Spleen (tissue), 11 donors: ENCODE data around the gene USP10. TPM values are rescaled to one million over a fixed set of nuclear protein-coding genes. Genes with fewer than 3 reads are reported as not detected.

Source experiments
- DNase-seq: peaks from one replicate; pipeline ENCODE4 v3.0.0-alpha.2; 2020
- H3K27ac ChIP-seq, 8 donors: fragments of 200-600 bp; sonication (generic) in 7 of 8; 1 replicate in 4 of 8; 2 replicates in 4 of 8; pipeline versions ENCODE4 v1.5.0 to v1.8.0; 2016 to 2021; ENCODE audit warnings: inconsistent platforms in 4 of 8, mild to moderate bottlenecking in 4 of 8, moderate library complexity in 1 of 8
- H3K27me3 ChIP-seq, 7 donors: fragments of 200-600 bp; sonication (generic) in 6 of 7; replicated peaks in 1 of 7; 1 replicate in 4 of 7; 2 replicates in 3 of 7; pipeline versions ENCODE4 v1.5.0 to v1.8.0; 2016 to 2021; ENCODE audit warnings: inconsistent platforms in 3 of 7, mild to moderate bottlenecking in 1 of 7
- H3K36me3 ChIP-seq, 6 donors: fragments of 200-600 bp; sonication (generic) in 5 of 6; 1 replicate in 4 of 6; 2 replicates in 2 of 6; pipeline versions ENCODE4 v1.5.0 to v1.8.0; 2016 to 2021; ENCODE audit warnings: inconsistent platforms in 2 of 6
- H3K4me1 ChIP-seq, 6 donors: fragments of 200-600 bp; sonication (generic) in 5 of 6; 1 replicate in 3 of 6; 2 replicates in 3 of 6; pipeline versions ENCODE4 v1.5.0 to v1.8.0; 2016 to 2021; ENCODE audit warnings: inconsistent platforms in 3 of 6
- H3K4me3 ChIP-seq, 8 donors: fragments of 200-600 bp; sonication (generic) in 7 of 8; 1 replicate in 4 of 8; 2 replicates in 4 of 8; pipeline versions ENCODE4 v1.5.0 to v1.8.0; 2016 to 2021; ENCODE audit warnings: inconsistent platforms in 4 of 8, mild to moderate bottlenecking in 4 of 8, moderate library complexity in 2 of 8
- H3K9me3 ChIP-seq, 8 donors: fragments of 200-600 bp; sonication (generic) in 7 of 8; 1 replicate in 4 of 8; 2 replicates in 4 of 8; pipeline versions ENCODE4 v1.5.0 to v1.8.0; 2016 to 2021; ENCODE audit warnings: inconsistent platforms in 4 of 8
- POLR2A ChIP-seq, 3 donors: fragments of 450-650 bp; IDR thresholded peaks; one replicate each; pipeline ENCODE4 v1.5.1; 2017; ENCODE audit warnings: antibody characterized with exemption in 3 of 3, mild to moderate bottlenecking in 1 of 3
- POLR2AphosphoS5 ChIP-seq, 3 donors: sonication (generic); formaldehyde crosslinking; IDR thresholded peaks; one replicate each; pipeline ENCODE4 v1.5.1; 2017; ENCODE audit warnings: antibody characterized with exemption in 3 of 3
- WGBS, 5 donors: extraction: QIAGEN DNeasy Blood & Tissue Kit in 3 of 5; methylation state at CpG; one replicate each; pipeline versions ENCODE4 v1.1.5 to v1.1.7; 2013 to 2018; 5-methylcytosine and 5-hydroxymethylcytosine counted together
- intact Hi-C: fragments of 100-400 bp; cut with DNase I; formaldehyde crosslinking; loops from one replicate; pipeline ENCODE4 v1.15.0; 2023; ENCODE audit warnings: low total_unique reads
- polyA plus RNA-seq, 3 donors: library from polyadenylated mRNA; stranded (reverse); fragments of 200-250 nt; gene quantifications; one replicate each; pipeline ENCODE4 v1.2.1, GENCODE V29; 2013
- total RNA-seq, 7 donors: library from RNA; depleted of rRNA in 3 of 7; stranded (reverse); fragments of >200 nt in 3 of 7; fragmentation: NEBNext Ultra II Directional in 4 of 7; extraction: Animal tissue kit (Norgen Biotek cat#: 25700) in 4 of 7; gene quantifications; one replicate each; pipeline versions ENCODE4 v1.1.0 to v1.2.1, GENCODE V29; 2016 to 2021
- TF ChIP-seq, protein P1 (sequence below), 11 experiments: fragments of 200-600 bp in 7 of 11; fragments of 450-650 bp in 4 of 11; sonication (generic) in 4 of 11; IDR thresholded peaks in 8 of 11; conservative IDR thresholded peaks in 3 of 11; 1 replicate in 7 of 11; 2 replicates in 4 of 11; pipeline versions ENCODE4 v1.4.0 to v1.8.0; 2016 to 2021; ENCODE audit warnings: antibody characterized with exemption in 11 of 11, inconsistent platforms in 4 of 11, mild to moderate bottlenecking in 1 of 11
- donor health status: healthy with polysubstance abuse.
- donor health status: DM: no; HTN: no; CAD: no; lungs with moderate emphysema.
- donor health status: DM: no; HTN: no; CAD: no.
- donor health status: Bipolar disorder and iron deficiency.
- donor health status: healthy.
- donor health status: DM: no; HTN: no; CAD: no.
- donor health status: DM: yes; HTN: yes; CAD: no.

Gene USP10
- total and polyA plus RNA-seq, 10 donors = 28.1 to 105 (median 79.5) TPM

DNA sequence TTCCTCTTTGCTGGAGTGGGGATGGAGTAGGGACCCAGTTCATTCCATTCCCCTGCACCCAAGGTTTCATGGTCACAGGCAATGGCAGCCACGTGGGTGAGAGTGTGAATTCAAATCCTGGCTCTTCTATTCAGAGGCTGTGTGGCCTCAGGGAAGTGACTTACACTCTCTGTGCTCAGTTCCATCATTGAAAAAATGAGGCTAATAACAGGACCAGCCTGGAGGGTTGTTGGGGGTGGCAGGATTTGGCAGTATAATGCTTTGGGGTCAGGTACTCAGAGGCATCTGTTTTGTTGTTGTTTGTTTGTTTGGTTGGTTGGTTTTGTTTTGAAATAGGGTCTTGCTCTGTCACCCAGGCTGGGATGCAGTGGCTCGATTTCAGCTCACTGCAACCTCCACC, 117.8 kb downstream of the USP10 start:
- TF ChIP-seq, protein P1, sequence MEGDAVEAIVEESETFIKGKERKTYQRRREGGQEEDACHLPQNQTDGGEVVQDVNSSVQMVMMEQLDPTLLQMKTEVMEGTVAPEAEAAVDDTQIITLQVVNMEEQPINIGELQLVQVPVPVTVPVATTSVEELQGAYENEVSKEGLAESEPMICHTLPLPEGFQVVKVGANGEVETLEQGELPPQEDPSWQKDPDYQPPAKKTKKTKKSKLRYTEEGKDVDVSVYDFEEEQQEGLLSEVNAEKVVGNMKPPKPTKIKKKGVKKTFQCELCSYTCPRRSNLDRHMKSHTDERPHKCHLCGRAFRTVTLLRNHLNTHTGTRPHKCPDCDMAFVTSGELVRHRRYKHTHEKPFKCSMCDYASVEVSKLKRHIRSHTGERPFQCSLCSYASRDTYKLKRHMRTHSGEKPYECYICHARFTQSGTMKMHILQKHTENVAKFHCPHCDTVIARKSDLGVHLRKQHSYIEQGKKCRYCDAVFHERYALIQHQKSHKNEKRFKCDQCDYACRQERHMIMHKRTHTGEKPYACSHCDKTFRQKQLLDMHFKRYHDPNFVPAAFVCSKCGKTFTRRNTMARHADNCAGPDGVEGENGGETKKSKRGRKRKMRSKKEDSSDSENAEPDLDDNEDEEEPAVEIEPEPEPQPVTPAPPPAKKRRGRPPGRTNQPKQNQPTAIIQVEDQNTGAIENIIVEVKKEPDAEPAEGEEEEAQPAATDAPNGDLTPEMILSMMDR (IDR thresholded peaks at IDR 0.05 in 8 of 11, conservative IDR thresholded peaks at IDR 0.05 in 3 of 11) = no peak
- TF ChIP-seq POLR2A (IDR thresholded peaks at IDR 0.05) (no peak), POLR2AphosphoS5 (IDR thresholded peaks at IDR 0.05) (no peak)
- H3K27ac ChIP-seq = no peak overlapping the region
- H3K4me3 ChIP-seq = no peak overlapping the region
- intact Hi-C loops = no loop called here
- DNase-seq = no peak
- no peaks in the 10 kb centered on the region for H3K9me3 ChIP-seq
- no peaks in the 10 kb centered on the region for H3K36me3 ChIP-seq
- 56 to 77% (median 71%) methylated on average over 2 of the region's 2 CpGs for WGBS, 5 donors
- H3K4me1 ChIP-seq = peaks cover 3 to 35% (median 17%) of the 10 kb centered on the region in 6 donors
- peaks cover 0 to 67% (median 9%) of the 10 kb centered on the region in 7 donors for H3K27me3 ChIP-seq

DNA sequence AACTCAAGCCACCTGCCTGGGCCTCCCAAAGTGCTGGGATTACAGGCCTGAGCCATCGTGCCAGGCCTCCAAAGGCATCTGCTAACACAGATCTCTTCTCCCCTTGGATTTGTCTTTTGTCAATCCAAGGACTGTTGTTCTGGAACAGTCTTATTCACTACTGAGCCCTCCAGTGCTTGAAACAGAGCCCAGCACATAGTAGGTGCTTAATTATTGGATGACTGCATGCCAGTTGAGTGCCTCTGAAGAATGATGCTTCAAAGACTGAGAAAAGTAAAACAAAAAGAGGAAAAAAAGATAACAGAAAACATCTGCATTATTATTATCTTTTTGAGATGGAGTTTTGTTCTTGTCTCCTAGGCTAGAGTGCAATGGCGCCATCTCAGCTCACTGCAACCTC, 118.3 kb downstream of the USP10 start:
- DNase-seq = no peak
- Histone ChIP-seq H3K4me3 (no peak overlapping the region), H3K9me3 (no peaks in the 10 kb centered on the region), H3K4me1 (peaks cover 3 to 40% (median 17%) of the 10 kb centered on the region in 6 donors), H3K36me3 (no peaks in the 10 kb centered on the region), H3K27ac (no peak overlapping the region), H3K27me3 (peaks cover 0 to 72% (median 9%) of the 10 kb centered on the region in 7 donors)
- intact Hi-C loops = no loop called here
- no peak for TF ChIP-seq POLR2A (IDR thresholded peaks at IDR 0.05)
- TF ChIP-seq, protein P1 (IDR thresholded peaks at IDR 0.05 in 8 of 11, conservative IDR thresholded peaks at IDR 0.05 in 3 of 11) = no peak
- 83 to 87% (median 86%) methylated on average over 2 of the region's 2 CpGs for WGBS, 5 donors

DNA sequence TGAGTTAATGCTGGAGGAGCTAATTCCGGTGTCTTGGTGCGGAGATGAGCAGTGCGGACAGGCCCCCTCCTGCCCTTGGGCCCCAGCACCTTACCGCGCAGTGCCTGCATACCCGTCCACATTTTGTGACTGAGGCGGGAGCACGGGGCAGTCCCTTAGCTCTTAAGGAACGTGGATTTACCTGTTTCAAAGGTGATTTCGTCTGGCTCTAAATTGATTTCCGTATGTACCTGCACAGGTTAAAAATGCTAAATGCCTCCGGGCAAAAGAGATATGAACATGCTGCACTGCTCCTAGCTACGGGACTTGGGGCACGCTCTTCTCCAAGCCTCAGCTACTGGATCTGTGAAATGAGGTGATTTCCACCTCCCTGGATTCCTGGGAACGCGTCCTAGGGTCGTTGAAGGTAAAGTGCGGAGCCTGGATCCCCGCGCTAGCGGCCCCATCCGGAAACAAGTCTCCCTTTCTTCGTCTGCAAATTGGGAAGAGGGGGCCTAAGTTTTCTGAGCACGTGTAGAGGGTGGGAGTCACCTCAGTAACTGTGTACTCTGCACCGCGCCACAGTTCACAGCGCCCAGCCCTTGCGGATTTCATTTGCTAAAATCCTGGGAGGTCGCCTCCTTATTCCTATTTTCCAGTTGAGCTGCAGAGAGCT, 119.3 kb downstream of the USP10 start:
- 55 to 61% (median 58%) methylated on average over 29 of the region's 29 CpGs for WGBS, 5 donors
- H3K4me3 ChIP-seq = peak overlapping the region in 7 of 8 donors; percentile 48 to 73 (median 56)
- H3K27me3 ChIP-seq = peaks cover 0 to 72% (median 9%) of the 10 kb centered on the region in 7 donors
- H3K9me3 ChIP-seq = no peaks in the 10 kb centered on the region
- TF ChIP-seq POLR2AphosphoS5 (IDR thresholded peaks at IDR 0.05) (no peak), POLR2A (IDR thresholded peaks at IDR 0.05) (no peak)
- TF ChIP-seq, protein P1 (IDR thresholded peaks at IDR 0.05 in 8 of 11, conservative IDR thresholded peaks at IDR 0.05 in 3 of 11) = no peak
- no peaks in the 10 kb centered on the region for H3K36me3 ChIP-seq
- H3K4me1 ChIP-seq = peaks cover 3 to 50% (median 22%) of the 10 kb centered on the region in 6 donors
- no peak for DNase-seq
- intact Hi-C loops = no loop called here
- H3K27ac ChIP-seq = peak overlapping the region in 2 of 8 donors; percentile 73 to 85

DNA sequence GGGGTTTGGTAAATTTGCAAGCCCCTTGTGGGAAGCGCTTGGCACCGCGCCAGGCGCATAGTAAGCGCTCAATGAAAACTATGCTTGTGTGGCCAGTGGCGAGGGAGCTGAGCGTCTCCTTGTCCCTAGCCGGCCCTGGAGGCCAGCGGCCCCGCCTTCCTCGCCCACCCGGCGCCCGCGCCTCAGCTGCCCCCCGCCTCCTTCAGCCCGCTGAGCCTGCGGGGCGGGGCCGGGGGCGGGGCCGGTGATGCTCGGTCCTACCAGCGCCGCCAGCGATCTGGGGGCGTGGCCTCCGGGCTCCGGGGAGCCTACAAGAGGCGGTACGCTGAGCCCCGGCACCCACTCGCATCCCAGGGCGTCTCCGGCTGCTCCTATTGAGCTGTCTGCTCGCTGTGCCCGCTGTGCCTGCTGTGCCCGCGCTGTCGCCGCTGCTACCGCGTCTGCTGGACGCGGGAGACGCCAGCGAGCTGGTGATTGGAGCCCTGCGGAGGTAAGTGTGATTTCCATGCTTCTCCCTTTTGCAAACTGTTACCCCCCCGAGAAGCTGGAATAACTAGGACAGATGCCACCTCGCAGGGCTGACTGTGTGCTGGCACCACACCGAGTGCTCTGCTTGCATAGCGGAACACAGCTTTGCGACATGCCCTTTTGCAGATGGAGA, 120.0 kb downstream of the USP10 start, which contains the start of gene CRISPLD2:
CRISPLD2 (plus strand) TSS at position 342 of the 661 bp plus-strand sequence. CDS start 18,511 bp downstream, outside the sequence.
- H3K4me1 ChIP-seq = peaks cover 5 to 57% (median 24%) of the 10 kb centered on the region in 6 donors
- intact Hi-C loops = loop anchor here (10.0 kb wide), 1 partner anchor 65 kb away; no protein-coding TSS in a partner anchor
- H3K27ac ChIP-seq = peak within 1 kb of the TSS in 6 of 8 donors; percentile 52 to 85 (median 72)
- H3K4me3 ChIP-seq = peak within 1 kb of the TSS; percentile 37 to 73 (median 56)
- TF ChIP-seq POLR2A (IDR thresholded peaks at IDR 0.05) = peak; percentile 53 to 79 (median 55)
- TF ChIP-seq POLR2AphosphoS5 (IDR thresholded peaks at IDR 0.05) = peak; percentile 96 to 99 (median 97)
- TF ChIP-seq, protein P1 (IDR thresholded peaks at IDR 0.05 in 8 of 11, conservative IDR thresholded peaks at IDR 0.05 in 3 of 11) = peak in 1 of 11 experiments; percentile 16
- H3K9me3 ChIP-seq = no peaks in the 10 kb centered on the region
- peak; percentile 97 for DNase-seq
- no peaks in the 10 kb centered on the region for H3K36me3 ChIP-seq
- 2 to 15% (median 4%) methylated on average over 12 to 53 of the region's 53 CpGs for WGBS, 5 donors
- H3K27me3 ChIP-seq = peaks cover 0 to 76% (median 9%) of the 10 kb centered on the region in 7 donors
